ENCODE results near the gene ARL6IP4. TPM values are rescaled to one million over a fixed set of nuclear protein-coding genes. Genes with fewer than 3 reads are reported as not detected.

The ARL6IP4 gene
- total RNA-seq, 1 donor from 2014 or later, result 163 TPM

GRCh38 chr12:123017753-123018152 is 37.3 kb downstream of the ARL6IP4 start:
- ChIA-PET CTCF (no interaction called here), POLR2A (interaction anchor here (0.7 kb wide), 2 partner anchors 21 to 104 kb away, joined by 3 to 4 read pairs; no protein-coding TSS in a partner anchor)
- Mint-ChIP-seq H3K4me1 (no peaks in the 10 kb centered on the region), H3K27ac (no peak overlapping the region), H3K4me3 (no peak overlapping the region), H3K9me3 (no peaks in the 10 kb centered on the region), H3K36me3 (ENCODE audit: low read depth) (peaks cover 3% of the 10 kb centered on the region), H3K27me3 (no peaks in the 10 kb centered on the region)
- ATAC-seq (ENCODE audit: low read depth) (no peak), DNase-seq (no peak)
- no peak for TF ChIP-seq CTCF (IDR thresholded peaks at IDR 0.05)
- intact Hi-C loops (cut with micrococcal nuclease), result no loop called here

GRCh38 chr12:123019841-123020138 is 39.3 kb downstream of the ARL6IP4 start:
- intact Hi-C loops (cut with micrococcal nuclease), result no loop called here
- TF ChIP-seq CTCF (IDR thresholded peaks at IDR 0.05), result no peak
- no peak overlapping the region for H3K4me3 Mint-ChIP-seq
- CTCF ChIA-PET, result no interaction called here
- H3K9me3 Mint-ChIP-seq, result no peaks in the 10 kb centered on the region
- no peaks in the 10 kb centered on the region for H3K4me1 Mint-ChIP-seq
- no peak overlapping the region for H3K27ac Mint-ChIP-seq
- ATAC-seq (ENCODE audit: low read depth) (no peak), DNase-seq (no peak)
- no peaks in the 10 kb centered on the region for H3K27me3 Mint-ChIP-seq
- peaks cover 2% of the 10 kb centered on the region for H3K36me3 Mint-ChIP-seq (ENCODE audit: low read depth)
- POLR2A ChIA-PET, result no interaction called here

- Mint-ChIP-seq H3K36me3 (ENCODE audit: low read depth) (peaks cover 2% of the 10 kb centered on the region), H3K27me3 (no peaks in the 10 kb centered on the region), H3K27ac (no peak overlapping the region), H3K9me3 (no peaks in the 10 kb centered on the region), H3K4me3 (no peak overlapping the region), H3K4me1 (no peaks in the 10 kb centered on the region)
- intact Hi-C loops (cut with micrococcal nuclease), result no loop called here
- CTCF ChIA-PET, result no interaction called here
- no peak for TF ChIP-seq CTCF (IDR thresholded peaks at IDR 0.05)
- POLR2A ChIA-PET, result no interaction called here
- DNase-seq (no peak), ATAC-seq (ENCODE audit: low read depth) (no peak)
Observed at GRCh38 chr12:123021688-123022604, 41.5 kb downstream of the ARL6IP4 start.

GRCh38 chr12:123022846-123023245 is 42.4 kb downstream of the ARL6IP4 start:
- Mint-ChIP-seq H3K9me3 (no peaks in the 10 kb centered on the region), H3K4me3 (no peak overlapping the region), H3K27me3 (no peaks in the 10 kb centered on the region), H3K36me3 (ENCODE audit: low read depth) (peaks cover 3% of the 10 kb centered on the region), H3K27ac (no peak overlapping the region), H3K4me1 (no peaks in the 10 kb centered on the region)
- ChIA-PET POLR2A (no interaction called here), CTCF (no interaction called here)
- ATAC-seq (ENCODE audit: low read depth) (no peak), DNase-seq (no peak)
- no peak for TF ChIP-seq CTCF (IDR thresholded peaks at IDR 0.05)
- intact Hi-C loops (cut with micrococcal nuclease), result no loop called here

- H3K27ac Mint-ChIP-seq, result no peak overlapping the region
- no peak for DNase-seq
- no peak for TF ChIP-seq CTCF (IDR thresholded peaks at IDR 0.05)
- H3K27me3 Mint-ChIP-seq, result no peaks in the 10 kb centered on the region
- peaks cover 5% of the 10 kb centered on the region for H3K36me3 Mint-ChIP-seq (ENCODE audit: low read depth)
- no peak overlapping the region for H3K4me3 Mint-ChIP-seq
- CTCF ChIA-PET, result no interaction called here
- ATAC-seq (ENCODE audit: low read depth), result no peak
- POLR2A ChIA-PET, result no interaction called here
- intact Hi-C loops (cut with micrococcal nuclease), result no loop called here
- H3K4me1 Mint-ChIP-seq, result no peaks in the 10 kb centered on the region
- H3K9me3 Mint-ChIP-seq, result no peaks in the 10 kb centered on the region
Observed at GRCh38 chr12:123024819-123025391, 44.4 kb downstream of the ARL6IP4 start.
